A549 (cell line): ENCODE results near the gene SORCS2.

Experiments used
- CEBPB ChIP-seq, 2 experiments: fragments of >200 bp in 1 of 2; sonication (Bioruptor Twin) in 1 of 2; formaldehyde crosslinking in 1 of 2; IDR thresholded peaks; 2 replicates each; pipeline ENCODE4 v1.6.1; 2012 to 2016
- CHD2 ChIP-seq: fragments of 150-350 bp; IDR thresholded peaks from 2 replicates; pipeline ENCODE4 v1.6.1; 2014; ENCODE audit warnings: low read length; ENCODE audit not compliant: partially characterized antibody
- CHD4 ChIP-seq: fragments of 200-600 bp; sonication (generic); IDR thresholded peaks from 2 replicates; pipeline ENCODE4 v1.6.1; 2016; ENCODE audit warnings: antibody characterized with exemption, mild to moderate bottlenecking, borderline replicate concordance
- CTCF ChIP-seq: fragments of >200 bp; sonication (Bioruptor Twin); formaldehyde crosslinking; IDR thresholded peaks from 3 replicates; pipeline ENCODE4 v1.5.1; 2016
- EP300 ChIP-seq, 2 experiments: fragments of >200 bp; sonication (Bioruptor Twin); formaldehyde crosslinking; IDR thresholded peaks; 2 replicates in 1 of 2; 3 replicates in 1 of 2; pipeline ENCODE4 v1.6.1; 2016 to 2017
- GATA3 ChIP-seq: IDR thresholded peaks from 2 replicates; pipeline ENCODE4 v1.6.1; 2012; ENCODE audit warnings: borderline replicate concordance
- NPAS2 ChIP-seq: fragments of 250-450 bp; sonication (Bioruptor Pico); IDR thresholded peaks from 2 replicates; pipeline ENCODE4 v1.8.0; 2022; ENCODE audit warnings: mild to moderate bottlenecking, moderate library complexity, borderline replicate concordance
- PBX3 ChIP-seq: IDR thresholded peaks from 2 replicates; pipeline ENCODE4 v1.6.1; 2012
- POLR2A ChIP-seq: IDR thresholded peaks from 2 replicates; pipeline ENCODE4 v1.6.1; 2012; ENCODE audit warnings: mild to moderate bottlenecking, low read length
- RAD21 ChIP-seq, 2 experiments: fragments of >200 bp in 1 of 2; sonication (Bioruptor Twin) in 1 of 2; formaldehyde crosslinking in 1 of 2; IDR thresholded peaks in 1 of 2; conservative IDR thresholded peaks in 1 of 2; 2 replicates in 1 of 2; 3 replicates in 1 of 2; pipeline ENCODE4 v1.6.1; 2012 to 2018; ENCODE audit warnings: inconsistent platforms in 1 of 2
- REST ChIP-seq: fragments of 200-600 bp; sonication (generic); IDR thresholded peaks from 2 replicates; pipeline ENCODE4 v1.6.1; 2016; ENCODE audit warnings: antibody characterized with exemption, mild to moderate bottlenecking, moderate library complexity
- USF2 ChIP-seq: fragments of 450-650 bp; IDR thresholded peaks from 2 replicates; pipeline ENCODE4 v1.6.1; 2014; ENCODE audit warnings: antibody characterized with exemption

GRCh38 chr4:7465017-7465416, 272.7 kb downstream of the SORCS2 start:
- TF ChIP-seq CEBPB (IDR thresholded peaks at IDR 0.05) (no peak), USF2 (no peak), CHD2 (no peak), POLR2A (no peak), CTCF (no peak), RAD21 (conservative IDR thresholded peaks at IDR 0.05 in 1 of 2, IDR thresholded peaks at IDR 0.05 in 1 of 2) (no peak), NPAS2 (no peak), PBX3 (no peak), GATA3 (no peak), CHD4 (no peak), EP300 (IDR thresholded peaks at IDR 0.05) (no peak), REST (no peak)
